ENCODE measurements around the gene MSI2.

Gene MSI2

DNA sequence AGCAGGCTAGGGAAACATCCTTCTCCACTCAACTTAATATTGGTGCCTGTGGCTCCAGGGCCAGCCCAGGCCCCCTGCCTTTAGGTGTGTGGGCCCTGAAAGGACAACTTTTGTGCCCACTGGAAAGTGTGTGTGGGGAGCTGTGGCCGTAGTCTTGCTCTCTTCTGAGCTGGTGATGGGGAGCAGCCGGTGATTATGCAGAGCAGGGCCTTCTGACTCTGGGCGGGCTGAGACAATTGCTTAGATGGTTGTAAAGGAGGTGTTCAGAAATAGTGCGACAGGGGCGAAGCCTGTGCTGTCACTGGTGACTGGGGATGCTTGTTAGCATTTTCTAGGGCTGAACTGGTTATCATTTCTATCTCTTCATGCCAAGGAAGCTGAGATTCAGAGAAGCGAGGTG lies 62.6 kb downstream of the MSI2 start:
- no peak for DNase-seq (ENCODE audit: low read depth)

DNA sequence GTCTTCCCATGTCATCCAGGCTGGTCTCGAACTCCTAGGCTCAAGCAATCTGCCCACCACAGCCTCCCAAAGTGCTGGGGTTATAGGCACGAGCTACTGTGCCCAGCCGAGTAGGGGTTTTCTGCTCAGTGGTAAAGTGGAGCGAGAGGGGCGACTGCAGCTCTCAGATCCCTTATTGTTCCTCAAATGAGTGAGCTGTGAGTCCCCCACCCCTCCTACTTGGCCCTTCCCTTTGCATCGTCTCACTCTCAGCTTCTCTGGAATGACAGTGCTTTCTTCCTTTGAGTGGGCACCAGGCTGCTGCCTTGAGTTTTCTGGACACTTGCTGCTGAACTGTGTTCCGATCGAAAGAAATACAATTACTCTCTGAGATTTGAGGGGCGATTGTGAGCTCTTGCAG lies 63.5 kb downstream of the MSI2 start:
- no peak for DNase-seq (ENCODE audit: low read depth)

DNA sequence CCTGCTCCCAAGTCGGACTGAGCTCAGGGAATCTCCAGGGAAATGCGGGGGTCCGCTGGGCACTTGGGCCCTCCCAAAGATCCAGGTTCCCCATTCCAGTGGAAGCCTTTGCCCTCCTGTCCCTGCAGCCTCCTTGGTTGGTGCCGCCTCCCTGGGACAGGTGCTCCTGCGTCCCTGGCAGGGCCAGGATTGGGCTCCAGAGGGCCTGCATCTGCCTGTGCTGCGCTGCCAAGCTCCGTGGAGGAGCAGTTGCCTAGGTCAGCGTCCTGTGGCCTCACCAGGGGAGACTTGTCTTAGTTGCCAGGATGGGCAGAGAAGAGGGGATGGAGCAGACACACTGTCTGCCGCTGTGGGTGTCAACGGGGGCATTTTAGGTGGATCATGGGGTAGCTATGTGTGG lies 67.1 kb downstream of the MSI2 start:
- no peak for DNase-seq (ENCODE audit: low read depth)

DNA sequence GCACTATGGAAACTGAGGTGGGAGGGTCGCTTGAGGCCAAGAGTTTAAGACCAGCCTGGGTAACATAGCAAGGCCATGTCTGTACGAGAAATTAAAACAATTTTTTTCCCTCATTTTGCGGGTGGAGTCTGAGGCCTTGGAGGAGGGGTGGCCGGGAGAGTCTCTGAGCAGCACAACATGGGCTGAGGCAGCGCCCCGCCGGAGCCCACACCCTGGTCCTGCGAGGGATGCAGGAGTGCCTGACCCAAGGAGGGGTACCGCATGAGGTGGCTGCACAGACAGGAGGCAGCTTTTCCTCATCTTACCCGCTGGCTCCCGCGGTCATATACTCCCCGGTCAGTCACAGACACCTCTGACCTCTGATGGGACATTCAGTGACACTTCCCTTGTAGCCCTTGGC lies 67.7 kb downstream of the MSI2 start:
- DNase-seq (ENCODE audit: low read depth), result no peak

DNA sequence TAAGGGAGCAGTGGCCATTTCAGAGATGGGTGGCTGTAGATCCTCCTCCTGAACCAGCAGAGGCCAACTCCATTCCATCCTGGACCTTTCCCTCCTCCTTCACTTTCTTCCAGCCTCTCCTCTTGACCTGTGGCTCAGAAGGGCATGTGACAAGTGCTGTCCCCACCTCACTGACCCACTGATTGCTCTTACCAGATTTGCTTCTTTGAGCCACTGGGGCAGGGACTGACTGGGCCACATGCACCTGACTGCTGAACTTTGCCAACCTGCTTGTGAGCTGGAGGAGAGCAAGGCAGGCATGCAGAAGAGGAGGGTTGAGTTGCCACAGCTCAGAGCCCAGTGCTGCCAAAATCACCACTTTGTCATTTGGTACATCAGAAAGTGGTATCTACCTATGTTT lies 68.3 kb downstream of the MSI2 start:
- no peak for DNase-seq (ENCODE audit: low read depth)

DNA sequence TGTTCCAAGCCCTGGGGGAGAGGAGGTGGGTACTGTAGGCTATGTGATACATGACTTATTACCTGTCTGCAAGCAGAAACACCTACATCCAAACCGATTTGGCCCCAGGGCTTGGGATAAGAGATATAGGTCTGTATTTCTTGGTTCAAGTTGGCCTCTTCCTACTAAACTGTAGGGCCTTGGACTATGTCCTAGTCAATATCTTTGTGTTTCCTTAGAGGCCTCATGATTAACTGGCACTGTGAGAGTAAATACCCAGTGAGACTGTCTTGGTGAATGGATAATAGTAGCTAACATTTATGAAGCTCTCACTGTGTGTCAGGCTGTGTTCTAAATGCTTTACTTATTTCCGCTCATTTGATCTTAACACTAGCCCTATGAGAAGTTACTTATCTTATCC lies 70.0 kb downstream of the MSI2 start:
- no peak for DNase-seq (ENCODE audit: low read depth)

DNA sequence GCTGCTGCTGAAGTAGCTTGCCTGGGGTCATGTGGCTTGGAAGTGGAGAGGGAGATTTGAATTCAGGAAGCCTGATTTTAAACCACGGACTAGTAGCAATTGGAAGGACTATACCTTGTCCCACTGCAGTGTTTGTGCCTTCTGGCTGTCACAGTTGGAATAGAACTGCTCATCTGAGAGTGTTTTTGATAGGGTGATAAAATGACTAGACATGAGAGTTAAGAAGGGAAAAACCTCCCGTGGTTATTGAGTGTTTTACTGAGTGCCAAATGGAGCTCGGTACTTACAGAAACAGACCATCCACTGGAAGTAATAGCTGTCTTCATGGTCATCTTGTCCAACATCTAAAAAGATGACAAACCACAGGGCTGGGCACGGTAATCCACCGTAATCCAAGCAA lies 70.4 kb downstream of the MSI2 start:
- DNase-seq (ENCODE audit: low read depth), result no peak

DNA sequence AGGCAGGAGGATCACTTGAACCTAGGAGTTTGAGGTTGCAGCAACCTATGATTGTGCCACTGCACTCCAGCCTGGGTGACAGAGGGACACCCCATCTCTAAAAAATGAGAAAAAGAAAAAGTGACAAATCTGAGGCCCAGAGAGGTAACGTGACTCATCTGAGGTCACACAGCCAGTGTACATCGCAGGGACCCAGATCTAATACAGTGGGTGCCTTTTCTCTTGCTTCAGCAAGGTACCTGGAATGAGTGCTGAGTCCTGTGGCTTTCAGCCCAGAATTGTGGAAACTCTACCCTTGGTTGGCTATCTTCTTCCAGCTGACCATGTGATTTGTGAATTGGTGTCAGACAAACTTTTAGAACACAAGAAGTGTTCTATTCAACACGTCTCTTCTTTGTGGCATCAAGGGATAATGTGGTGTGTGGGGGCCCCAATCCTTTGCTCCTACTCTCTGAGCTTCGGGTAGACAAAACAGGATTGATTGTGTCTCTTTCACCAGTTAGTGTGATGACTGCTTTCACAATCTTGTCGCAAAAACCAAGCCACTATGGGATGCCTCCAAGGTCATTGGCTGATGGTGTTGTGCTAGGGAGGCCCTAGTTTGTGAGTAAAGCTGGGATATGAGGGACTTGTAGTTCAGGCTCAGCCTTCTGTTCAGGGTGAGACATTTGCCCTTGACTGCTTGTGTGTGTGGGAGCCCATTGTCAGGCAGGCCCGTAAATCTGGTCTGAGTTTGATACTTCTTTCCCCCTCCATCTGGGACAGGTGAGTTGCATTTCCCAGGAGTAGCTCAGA lies 71.0 kb downstream of the MSI2 start:
- DNase-seq (ENCODE audit: low read depth), result no peak

DNA sequence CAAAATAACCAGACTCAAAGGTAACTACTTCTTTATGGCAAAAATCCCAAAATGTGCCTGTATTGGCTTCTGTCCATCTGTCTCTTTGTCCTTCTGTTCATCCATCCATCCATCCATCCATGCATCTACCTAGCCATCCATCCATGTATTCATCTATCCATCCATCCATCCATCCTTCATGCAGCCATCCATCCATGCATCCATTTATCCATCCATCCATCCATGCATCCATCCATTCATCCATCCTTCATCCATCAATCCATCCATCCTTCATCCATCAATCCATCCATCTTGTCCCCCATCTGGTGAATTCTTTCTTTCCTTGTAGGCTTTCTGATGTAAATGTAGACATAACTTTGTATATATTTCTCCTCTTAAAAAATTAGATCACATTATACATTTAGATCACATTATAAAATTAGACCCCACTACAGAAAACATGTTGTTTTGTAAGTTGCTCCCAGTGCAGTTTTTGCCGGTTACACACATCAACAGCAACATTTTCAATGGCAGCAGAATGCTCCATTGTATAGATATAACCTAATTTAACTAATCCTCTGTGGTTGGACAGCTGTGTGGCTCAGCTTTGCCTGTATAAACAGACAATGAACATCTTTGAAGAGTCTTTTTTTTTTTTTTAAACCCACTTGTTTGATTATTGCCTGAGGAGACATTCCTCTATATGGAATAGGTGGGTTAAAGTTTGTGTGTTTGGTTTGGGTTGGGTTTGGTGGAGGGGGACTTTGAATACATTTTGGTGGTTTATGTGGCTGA lies 72.0 kb downstream of the MSI2 start:
- DNase-seq (ENCODE audit: low read depth), result no peak

DNA sequence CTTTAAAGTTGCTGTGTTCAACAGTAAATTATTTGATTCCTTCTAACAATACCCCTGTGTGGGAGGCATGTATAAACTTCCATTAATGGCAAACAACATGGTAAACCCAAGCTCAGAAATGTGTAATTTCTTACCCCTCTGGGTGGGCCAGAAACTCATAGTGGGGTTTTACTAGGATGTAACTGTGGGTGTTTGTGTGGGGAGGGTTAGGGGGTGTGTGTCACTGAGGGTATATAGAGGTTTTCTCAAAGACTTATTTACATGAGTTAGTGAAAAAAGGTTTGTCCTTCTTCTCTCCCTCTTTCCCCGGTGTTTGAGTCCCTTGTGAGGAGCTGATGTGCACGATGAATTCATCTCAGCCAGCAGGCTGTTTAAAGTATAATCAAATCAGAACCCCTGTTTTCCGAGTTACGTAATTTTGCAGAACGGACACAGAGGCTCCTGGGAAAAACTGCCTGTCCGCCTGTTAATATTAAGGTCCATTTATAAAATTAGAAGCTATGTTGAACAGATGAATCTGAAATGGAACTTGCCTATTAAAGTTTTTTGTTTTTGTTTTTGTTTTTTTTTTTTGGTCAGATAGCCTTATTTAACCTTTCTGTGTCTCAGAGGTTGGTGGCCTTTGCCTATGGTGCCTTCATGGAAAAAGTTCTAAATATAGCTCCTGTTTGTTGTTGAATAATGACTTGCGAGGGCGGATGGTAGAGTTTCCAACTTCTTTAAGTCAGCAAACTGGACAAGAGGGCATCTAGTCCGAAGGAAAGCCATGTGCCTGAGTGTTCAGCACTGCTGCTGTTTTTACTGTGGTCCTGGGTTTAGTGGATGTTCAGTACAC lies 73.3 kb downstream of the MSI2 start:
- peak; percentile 16 for DNase-seq (ENCODE audit: low read depth)

DNA sequence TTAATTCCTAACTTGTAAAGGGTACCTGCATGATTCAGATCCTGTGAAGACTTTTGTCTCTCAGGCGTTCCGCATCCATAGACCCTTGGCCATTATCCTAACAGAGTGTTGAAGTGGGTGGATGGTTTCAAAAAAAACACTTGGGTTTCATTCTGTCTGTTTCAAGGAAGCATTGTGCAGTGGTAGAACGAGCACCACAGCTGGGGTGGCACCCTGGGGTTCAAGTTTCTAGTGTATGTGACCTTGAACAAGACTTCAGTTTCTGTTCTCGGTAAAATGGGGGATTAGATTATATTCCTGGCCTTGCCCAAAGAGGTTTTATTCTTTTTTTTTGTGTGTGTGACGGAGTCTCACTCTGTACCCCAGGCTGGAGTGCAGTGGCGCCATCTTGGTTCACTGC lies 74.3 kb downstream of the MSI2 start:
- DNase-seq (ENCODE audit: low read depth), result no peak

DNA sequence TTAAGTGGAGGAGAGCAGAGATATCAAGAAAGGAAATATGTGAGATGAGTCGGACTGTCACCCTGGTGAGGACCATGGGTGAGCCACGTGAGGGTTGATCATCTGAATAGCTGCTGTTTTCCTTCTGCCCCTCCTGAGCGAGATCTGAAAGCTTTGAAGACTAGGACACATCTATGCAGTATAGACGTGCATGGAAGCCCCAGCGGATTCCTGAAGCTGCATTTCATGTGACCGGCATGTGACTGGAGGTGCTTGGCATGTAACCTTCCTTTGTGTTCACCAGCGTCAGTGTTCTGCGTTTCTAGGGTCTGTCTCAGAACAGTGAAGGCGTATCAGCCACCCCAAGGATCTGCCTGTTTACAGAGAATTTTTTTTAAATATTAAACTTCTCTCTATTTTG lies 75.1 kb downstream of the MSI2 start:
- no peak for DNase-seq (ENCODE audit: low read depth)

DNA sequence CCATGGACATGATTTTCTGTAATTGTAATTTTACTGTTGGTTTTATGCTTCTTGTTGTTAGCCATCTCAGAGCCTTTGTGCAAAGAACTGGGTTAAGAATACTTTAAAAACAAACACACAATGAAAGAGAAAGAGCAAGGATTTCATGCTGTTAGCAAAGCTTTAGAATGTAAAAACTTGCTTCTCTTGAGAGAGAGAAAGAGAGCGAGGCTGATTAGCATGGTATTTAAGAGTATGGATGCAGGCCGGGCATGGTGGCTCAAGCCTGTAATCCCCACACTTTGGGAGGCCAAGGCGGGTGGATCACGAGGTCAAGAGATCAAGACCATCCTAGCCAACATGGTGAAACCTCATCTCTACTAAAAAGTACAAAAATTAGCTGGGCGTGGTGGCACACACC lies 76.2 kb downstream of the MSI2 start:
- DNase-seq (ENCODE audit: low read depth), result no peak

DNA sequence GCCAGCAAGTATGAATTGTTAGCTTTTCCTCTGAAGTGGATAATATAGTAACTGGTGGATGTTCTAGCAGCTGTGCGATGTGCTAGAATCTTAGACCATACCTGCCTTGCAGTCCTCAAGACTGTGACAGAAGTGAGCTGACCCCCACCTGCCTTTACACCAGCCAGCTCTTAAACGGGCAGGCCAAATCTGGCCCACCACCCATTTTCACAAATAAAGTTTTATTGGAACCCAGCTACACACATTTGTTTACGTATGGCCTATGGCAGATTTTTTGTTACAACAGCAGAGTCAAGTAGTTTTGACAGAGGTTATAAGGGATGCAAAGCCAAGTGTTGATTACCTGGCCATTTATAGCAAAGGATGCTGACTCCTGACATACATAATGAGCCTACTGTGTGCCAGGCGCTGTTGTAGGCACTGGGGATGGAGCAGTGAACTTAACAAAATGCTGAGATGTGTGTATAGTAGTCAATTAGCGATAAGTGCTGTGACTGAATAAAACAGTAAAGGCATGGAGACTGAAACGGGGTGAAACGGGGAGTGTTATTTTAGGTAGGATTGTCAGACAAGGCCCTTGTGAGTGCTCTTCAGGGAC lies 79.0 kb downstream of the MSI2 start:
- no peak for DNase-seq (ENCODE audit: low read depth)

DNA sequence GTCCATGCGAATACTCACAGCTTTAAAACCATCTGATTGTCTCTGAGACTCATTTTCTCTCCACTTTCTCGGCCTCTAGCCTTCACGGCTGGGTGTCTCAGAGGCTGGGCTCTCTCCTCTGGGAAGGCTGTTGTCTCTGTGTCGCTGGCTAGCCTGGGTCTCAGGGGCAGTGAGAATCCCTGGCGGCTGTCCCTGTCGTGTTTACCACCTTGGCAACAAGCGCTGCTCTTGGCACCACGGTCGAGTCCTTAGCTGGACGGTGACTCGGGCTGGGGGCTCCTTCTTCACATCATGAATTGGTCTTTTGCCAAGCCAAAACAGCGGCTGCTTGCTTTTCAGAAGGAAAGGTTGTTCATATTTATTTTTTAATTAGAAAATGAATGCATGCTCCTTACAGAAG lies 81.1 kb downstream of the MSI2 start:
- DNase-seq (ENCODE audit: low read depth), result no peak

DNA sequence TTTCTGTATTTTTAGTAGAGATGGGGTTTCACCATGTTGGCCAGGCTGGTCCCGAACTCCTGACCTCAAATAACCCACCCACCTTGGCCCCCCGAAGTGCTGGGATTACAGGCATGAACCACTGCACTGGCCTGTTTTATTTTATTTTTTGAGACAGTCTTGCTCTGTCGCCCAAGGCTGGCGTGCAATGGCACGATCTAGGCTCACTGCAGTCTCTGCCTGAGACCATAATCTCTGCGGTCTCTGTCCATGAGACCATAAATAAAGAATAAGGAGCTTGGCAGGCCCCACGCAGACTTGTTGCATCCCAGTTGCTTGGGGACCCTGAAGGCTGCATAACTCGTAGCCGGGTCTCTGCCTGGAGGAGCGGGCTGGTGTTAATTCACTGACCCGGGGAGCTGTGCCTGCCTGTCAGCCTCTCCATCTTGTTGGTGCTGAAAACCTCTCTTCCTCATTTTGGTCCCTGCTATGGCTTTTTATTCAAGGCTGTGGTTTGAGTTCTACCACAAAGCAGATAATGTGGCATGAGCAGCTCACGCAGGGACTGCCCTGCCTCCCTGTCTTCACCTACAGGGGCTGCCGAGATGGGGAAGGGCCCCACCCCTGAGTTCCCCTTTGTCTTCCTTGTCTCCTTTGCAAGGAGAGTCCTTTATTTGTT lies 82.1 kb downstream of the MSI2 start:
- no peak for DNase-seq (ENCODE audit: low read depth)

DNA sequence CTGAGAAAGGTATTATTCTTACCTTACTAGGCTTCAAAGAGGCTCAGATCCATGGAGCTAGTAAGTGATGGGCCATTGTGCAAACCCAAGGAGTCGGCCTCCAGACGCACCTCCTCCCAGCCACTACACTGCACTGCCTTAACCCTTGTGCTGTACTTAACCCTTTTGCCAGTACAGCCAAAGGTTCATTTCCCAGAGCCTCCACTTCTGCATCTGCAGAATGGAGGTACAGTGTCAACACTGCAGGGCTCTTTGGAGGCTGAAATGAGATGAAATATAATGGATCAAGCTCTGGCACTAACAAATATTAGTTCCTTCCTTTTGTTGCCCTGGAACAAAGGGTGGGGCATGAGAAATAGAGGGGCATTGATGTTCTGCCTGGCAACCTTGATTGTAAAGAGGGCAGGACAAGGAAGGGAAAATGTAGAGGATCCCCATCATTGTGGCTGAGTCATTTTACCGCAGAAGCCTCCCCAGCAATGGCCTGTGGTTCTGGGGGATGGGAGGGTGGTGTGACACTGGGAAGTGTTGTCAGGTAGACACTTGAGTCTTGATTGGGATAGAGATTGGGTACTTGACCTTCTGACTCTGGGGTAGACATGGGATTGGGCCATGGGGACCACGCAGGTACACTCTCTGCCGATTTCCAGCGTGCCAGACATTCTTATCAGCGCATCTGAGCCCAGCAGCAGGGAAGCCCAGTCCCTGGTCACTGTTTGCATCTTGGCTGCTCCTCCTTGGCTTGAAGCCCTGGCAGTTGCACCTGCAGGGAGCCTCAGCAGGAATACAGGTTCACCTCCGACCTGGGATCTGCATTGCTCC lies 84.0 kb downstream of the MSI2 start:
- DNase-seq (ENCODE audit: low read depth), result no peak

DNA sequence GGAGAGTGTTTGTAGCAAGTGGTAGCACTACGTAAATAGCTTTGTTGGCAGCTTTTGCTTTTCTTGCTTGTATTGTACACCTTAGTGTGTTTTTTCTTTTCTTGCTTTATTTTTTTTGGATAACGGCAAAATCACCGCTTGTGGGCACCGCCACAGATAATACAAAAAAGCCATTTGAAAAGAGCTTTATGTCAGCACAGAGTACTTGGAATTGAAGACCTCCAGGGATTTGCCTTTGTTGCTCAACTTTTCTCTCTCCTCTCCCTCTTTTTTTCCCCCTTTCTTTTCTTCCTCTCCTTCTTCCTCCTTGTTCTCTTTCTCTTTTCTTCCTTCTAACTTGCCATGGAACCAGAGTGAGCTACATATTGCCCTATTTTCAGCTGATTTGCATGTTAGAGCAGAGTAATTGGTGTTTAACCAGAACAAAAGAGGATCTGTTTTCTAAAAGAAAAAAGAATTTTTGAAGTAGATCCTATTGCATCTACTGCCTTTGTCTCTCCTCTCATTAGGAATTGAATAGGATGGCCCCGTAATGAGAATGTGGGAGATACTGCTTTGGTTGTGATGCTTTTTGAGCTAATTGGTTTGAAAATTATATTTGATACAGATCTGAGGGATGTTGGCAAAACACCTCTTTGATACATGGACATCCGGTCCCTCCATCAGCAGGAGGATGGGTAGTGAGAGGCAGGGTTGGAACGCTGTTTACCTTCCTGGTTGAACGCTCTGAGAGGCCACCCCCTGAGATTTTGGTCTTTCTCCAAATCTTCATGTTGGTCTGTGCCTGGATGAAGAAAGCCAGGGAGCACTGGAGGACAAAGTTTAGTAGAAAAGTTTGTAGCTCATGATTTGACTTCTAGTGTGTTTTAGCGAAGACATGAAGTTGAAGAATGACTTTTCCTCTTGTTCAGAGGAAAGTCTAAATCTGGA lies 85.6 kb downstream of the MSI2 start:
- no peak for DNase-seq (ENCODE audit: low read depth)

DNA sequence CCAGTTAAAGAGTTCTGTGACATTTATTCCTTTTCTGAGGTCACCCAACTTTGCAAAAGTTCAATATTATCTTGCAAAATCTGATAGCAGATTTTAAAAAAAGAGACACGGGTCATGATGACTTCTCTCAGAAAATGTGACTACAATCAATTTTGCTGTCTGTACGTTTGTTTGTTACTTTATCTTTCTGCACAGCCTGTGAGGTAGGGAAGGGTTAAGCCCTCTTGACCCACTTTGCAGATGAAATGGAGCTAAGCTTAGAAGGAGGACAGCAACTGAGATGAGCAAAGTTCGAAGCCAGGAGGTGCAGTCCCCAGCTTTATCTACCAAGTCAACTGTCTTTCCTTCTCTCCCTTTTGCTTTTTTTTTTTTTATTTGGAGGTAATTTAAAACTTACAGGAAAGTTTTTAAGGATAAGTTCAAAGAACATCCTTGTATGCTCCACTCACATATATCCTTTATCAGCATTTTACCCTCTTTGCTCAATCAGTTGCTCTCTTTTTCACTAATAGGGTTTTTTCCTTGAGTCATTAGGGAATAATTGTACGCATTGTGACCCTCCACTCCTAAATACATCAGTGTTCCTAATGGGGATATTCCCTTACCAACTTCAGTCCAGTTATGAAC lies 86.8 kb downstream of the MSI2 start:
- DNase-seq (ENCODE audit: low read depth), result no peak
